Neutrophil (primary cell): ENCODE data around the gene ESYT3.

Experiments
- H3K27ac ChIP-seq: fragments of 200-600 bp; sonication (generic); 2 replicates; pipeline ENCODE4 v1.5.1; 2016; ENCODE audit warnings: mild to moderate bottlenecking, moderate library complexity
- H3K27me3 ChIP-seq: fragments of 200-600 bp; sonication (generic); 2 replicates; pipeline ENCODE4 v1.6.0; 2016; ENCODE audit warnings: mild to moderate bottlenecking
- H3K36me3 ChIP-seq: fragments of 200-600 bp; sonication (generic); 2 replicates; pipeline ENCODE4 v1.5.1; 2017
- H3K4me1 ChIP-seq, 2 experiments: fragments of 200-600 bp in 1 of 2; sonication (generic) in 1 of 2; 1 replicate in 1 of 2; 2 replicates in 1 of 2; pipeline versions ENCODE4 v1.5.1 to v1.6.1; 2013 to 2016; ENCODE audit warnings: low read depth in 1 of 2, low read length in 1 of 2, mild to moderate bottlenecking in 1 of 2, moderate library complexity in 1 of 2; ENCODE audit not compliant: control insufficient read depth in 1 of 2, insufficient read depth in 1 of 2
- H3K4me3 ChIP-seq, 2 experiments: fragments of 200-600 bp in 1 of 2; sonication (generic) in 1 of 2; 1 replicate in 1 of 2; 2 replicates in 1 of 2; pipeline ENCODE4 v1.5.1; 2013 to 2016; ENCODE audit warnings: low read depth in 1 of 2, low read length in 1 of 2, mild to moderate bottlenecking in 1 of 2, moderate library complexity in 1 of 2
- H3K9me3 ChIP-seq: fragments of 200-600 bp; sonication (generic); 2 replicates; pipeline ENCODE4 v1.5.1; 2016
- CTCF ChIP-seq: fragments of 200-600 bp; sonication (generic); IDR thresholded peaks from 2 replicates; pipeline ENCODE4 v1.5.1; 2016; ENCODE audit warnings: antibody characterized with exemption

ESYT3 gene

GRCh38 chr3:138405001-138405400, 29.4 kb upstream of the ESYT3 start:
- no peak overlapping the region for H3K4me3 ChIP-seq
- H3K27me3 ChIP-seq = peaks cover 27% of the 10 kb centered on the region
- H3K36me3 ChIP-seq = no peaks in the 10 kb centered on the region
- no peak for TF ChIP-seq CTCF
- no peak overlapping the region for H3K27ac ChIP-seq
- H3K4me1 ChIP-seq = no peaks in the 10 kb centered on the region
- no peaks in the 10 kb centered on the region for H3K9me3 ChIP-seq

GRCh38 chr3:138405486-138405885, 28.9 kb upstream of the ESYT3 start:
- Histone ChIP-seq H3K4me3 (no peak overlapping the region), H3K4me1 (no peaks in the 10 kb centered on the region), H3K36me3 (no peaks in the 10 kb centered on the region), H3K9me3 (no peaks in the 10 kb centered on the region), H3K27me3 (peaks cover 32% of the 10 kb centered on the region), H3K27ac (no peak overlapping the region)
- no peak for TF ChIP-seq CTCF

- Histone ChIP-seq H3K36me3 (no peaks in the 10 kb centered on the region), H3K9me3 (no peaks in the 10 kb centered on the region), H3K4me1 (no peaks in the 10 kb centered on the region), H3K27ac (no peak overlapping the region), H3K4me3 (no peak overlapping the region), H3K27me3 (peaks cover 38% of the 10 kb centered on the region)
- TF ChIP-seq CTCF = no peak
These were observed 27.8 kb upstream of the ESYT3 start for GRCh38 chr3:138406606-138407005.

GRCh38 chr3:138407236-138407907, 27.0 kb upstream of the ESYT3 start:
- TF ChIP-seq CTCF = no peak
- peaks cover 38% of the 10 kb centered on the region for H3K27me3 ChIP-seq

GRCh38 chr3:138408751-138409570, 25.5 kb upstream of the ESYT3 start:
- no peak overlapping the region for H3K4me3 ChIP-seq
- no peaks in the 10 kb centered on the region for H3K36me3 ChIP-seq
- TF ChIP-seq CTCF = no peak
- H3K27me3 ChIP-seq = peaks cover 47% of the 10 kb centered on the region
- no peaks in the 10 kb centered on the region for H3K4me1 ChIP-seq
- no peaks in the 10 kb centered on the region for H3K9me3 ChIP-seq
- no peak overlapping the region for H3K27ac ChIP-seq

More at GRCh38 chr3:138407236-138407907, 27.0 kb upstream of the ESYT3 start:
- Histone ChIP-seq H3K9me3 (no peaks in the 10 kb centered on the region), H3K36me3 (no peaks in the 10 kb centered on the region), H3K4me1 (no peaks in the 10 kb centered on the region), H3K4me3 (no peak overlapping the region), H3K27ac (no peak overlapping the region)
